ENCODE measurements around the gene PLEKHG5. TPM values are rescaled to one million over a fixed set of nuclear protein-coding genes. Genes with fewer than 3 reads are reported as not detected.

Gene PLEKHG5
- total RNA-seq, 4 donors from 2014 or later = 5.8 to 12.0 (median 8.4) TPM

DNA sequence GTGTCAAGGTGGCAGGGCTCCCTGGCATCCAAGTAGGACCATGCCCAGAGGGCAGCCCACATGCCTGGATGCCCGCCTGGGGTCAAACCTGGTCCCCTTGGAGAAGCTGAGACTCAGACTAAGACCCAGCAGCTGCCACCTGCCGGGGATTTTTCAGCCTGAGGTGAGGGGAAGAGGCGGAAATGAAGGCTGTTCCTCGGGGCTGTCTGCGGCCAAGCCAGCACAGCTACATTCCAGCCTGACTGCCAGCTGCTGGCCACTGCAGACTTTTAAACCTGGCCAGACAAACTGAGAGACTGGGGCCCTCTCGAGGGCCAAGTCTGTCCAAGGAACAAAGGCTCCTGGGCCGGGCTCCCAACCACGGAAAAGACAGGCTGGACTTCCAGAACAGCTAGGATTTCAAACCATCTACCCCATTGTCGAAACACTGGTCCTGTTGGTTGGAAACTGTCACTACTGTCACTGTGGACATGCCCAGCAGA lies 21.9 kb upstream of the PLEKHG5 start:
- WGBS, 2 donors = 59 to 77% methylated on average over 3 to 7 of the region's 9 CpGs
- Histone ChIP-seq H3K27me3 (no peaks in the 10 kb centered on the region), H3K4me1 (no peaks in the 10 kb centered on the region), H3K27ac (no peak overlapping the region), H3K9me3 (no peaks in the 10 kb centered on the region), H3K36me3 (no peaks in the 10 kb centered on the region), H3K4me3 (replicated peaks in 1 of 3) (no peak overlapping the region)
- no peak for DNase-seq
- intact Hi-C loops (cut with DNase I) = no loop called here
- TF ChIP-seq, protein P1, sequence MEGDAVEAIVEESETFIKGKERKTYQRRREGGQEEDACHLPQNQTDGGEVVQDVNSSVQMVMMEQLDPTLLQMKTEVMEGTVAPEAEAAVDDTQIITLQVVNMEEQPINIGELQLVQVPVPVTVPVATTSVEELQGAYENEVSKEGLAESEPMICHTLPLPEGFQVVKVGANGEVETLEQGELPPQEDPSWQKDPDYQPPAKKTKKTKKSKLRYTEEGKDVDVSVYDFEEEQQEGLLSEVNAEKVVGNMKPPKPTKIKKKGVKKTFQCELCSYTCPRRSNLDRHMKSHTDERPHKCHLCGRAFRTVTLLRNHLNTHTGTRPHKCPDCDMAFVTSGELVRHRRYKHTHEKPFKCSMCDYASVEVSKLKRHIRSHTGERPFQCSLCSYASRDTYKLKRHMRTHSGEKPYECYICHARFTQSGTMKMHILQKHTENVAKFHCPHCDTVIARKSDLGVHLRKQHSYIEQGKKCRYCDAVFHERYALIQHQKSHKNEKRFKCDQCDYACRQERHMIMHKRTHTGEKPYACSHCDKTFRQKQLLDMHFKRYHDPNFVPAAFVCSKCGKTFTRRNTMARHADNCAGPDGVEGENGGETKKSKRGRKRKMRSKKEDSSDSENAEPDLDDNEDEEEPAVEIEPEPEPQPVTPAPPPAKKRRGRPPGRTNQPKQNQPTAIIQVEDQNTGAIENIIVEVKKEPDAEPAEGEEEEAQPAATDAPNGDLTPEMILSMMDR (IDR thresholded peaks at IDR 0.05) = no peak
- no peak for TF ChIP-seq POLR2A (IDR thresholded peaks at IDR 0.05)

DNA sequence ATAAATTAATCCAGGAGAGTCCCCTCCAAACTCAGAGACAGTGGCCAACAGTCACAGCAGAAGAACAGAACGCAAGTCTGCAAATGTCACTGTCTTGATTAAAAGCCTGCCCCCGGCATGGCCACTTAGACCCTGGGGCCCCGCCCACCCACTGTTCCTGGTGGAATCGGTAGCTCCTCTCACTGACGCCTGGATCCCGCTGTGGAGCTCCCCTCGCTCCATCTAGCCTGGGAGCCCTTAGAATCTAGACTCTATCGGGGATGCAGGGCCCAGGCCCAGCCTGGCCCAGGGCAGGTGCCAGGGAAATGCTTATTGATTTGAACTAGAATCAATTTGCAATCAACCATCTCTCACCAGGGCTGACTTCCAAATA lies 21.4 kb upstream of the PLEKHG5 start:
- H3K36me3 ChIP-seq = no peaks in the 10 kb centered on the region
- DNase-seq = no peak
- WGBS, 2 donors = 85 to 86% methylated on average over 7 to 8 of the region's 8 CpGs
- intact Hi-C loops (cut with DNase I) = no loop called here
- TF ChIP-seq, protein P1 (IDR thresholded peaks at IDR 0.05) = no peak
- no peak for TF ChIP-seq POLR2A (IDR thresholded peaks at IDR 0.05)
- H3K27me3 ChIP-seq = no peaks in the 10 kb centered on the region
- H3K27ac ChIP-seq = no peak overlapping the region
- no peak overlapping the region for H3K4me3 ChIP-seq (replicated peaks in 1 of 3)
- H3K4me1 ChIP-seq = no peaks in the 10 kb centered on the region
- no peaks in the 10 kb centered on the region for H3K9me3 ChIP-seq

DNA sequence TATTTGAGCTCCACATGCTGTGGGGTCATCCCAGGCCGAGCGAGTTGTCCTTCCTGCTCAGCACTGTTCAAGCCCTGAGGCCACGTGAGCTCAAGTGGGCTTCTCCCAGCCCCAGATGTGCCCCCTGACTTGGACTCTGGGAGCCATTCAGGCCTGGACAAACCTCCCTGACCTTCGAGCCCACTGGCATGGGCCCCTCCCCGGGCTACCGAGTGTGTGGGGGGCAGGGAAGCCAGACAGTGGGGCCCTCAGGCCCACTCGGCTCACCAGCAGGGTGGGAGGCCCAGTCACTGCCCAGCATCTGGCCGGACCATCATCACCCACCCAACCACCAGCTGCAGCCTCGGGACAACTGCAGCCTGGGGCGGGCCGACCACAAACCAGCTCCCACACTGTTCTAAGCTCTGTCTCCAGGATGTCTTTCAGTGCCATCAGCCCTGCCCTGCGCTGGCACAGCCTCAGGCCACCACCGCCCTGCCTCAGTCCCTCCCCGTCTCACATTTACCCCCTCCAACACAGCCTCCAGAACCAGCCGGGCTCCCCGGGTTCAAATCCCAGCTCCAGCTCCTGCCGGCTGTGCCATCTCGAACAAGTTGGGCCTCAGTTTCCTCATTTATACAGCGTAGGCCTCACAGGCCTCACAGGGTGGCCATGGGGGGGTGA lies 20.9 kb upstream of the PLEKHG5 start:
- no peak for TF ChIP-seq POLR2A (IDR thresholded peaks at IDR 0.05)
- TF ChIP-seq, protein P1 (IDR thresholded peaks at IDR 0.05) = no peak
- Histone ChIP-seq H3K9me3 (no peaks in the 10 kb centered on the region), H3K4me1 (no peaks in the 10 kb centered on the region), H3K4me3 (replicated peaks in 1 of 3) (no peak overlapping the region), H3K27me3 (no peaks in the 10 kb centered on the region), H3K27ac (no peak overlapping the region), H3K36me3 (no peaks in the 10 kb centered on the region)
- WGBS, 2 donors = 92 to 94% methylated on average over 13 of the region's 19 CpGs
- no peak for DNase-seq
- intact Hi-C loops (cut with DNase I) = no loop called here

DNA sequence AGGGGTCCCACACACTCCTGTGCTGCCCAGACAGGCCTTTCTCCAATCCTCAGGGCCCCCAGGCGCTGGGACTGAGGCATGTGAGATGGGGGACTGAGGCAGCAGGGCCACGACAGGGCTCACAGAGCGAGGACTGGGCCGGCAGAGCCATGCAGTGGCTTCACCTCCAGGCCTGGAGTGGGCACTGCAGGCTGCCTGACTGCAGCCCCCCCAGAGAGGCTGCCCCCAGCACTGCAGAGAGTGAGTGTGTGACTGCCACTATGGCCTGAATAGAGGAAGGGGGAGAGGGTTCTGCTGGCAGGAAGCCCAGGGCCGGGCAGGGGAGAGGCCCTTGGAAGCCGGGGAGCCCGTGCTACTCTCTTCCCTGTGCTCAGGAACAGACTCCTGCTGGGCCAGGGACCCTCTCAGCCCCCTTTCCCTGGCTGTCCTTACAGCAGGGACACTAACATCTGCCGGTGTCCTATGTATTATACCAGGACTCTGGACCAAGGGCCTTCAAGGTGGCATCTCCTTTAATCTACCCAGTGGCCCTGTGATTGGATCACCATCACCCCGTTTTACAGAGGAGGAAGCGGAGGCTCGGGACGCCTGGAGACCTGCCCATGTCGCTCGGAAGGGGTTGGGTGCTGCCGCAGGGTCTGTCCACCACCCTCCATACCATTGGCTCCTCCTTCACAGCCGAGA lies 20.2 kb upstream of the PLEKHG5 start:
- no peaks in the 10 kb centered on the region for H3K27me3 ChIP-seq
- TF ChIP-seq POLR2A (IDR thresholded peaks at IDR 0.05) = no peak
- TF ChIP-seq, protein P1 (IDR thresholded peaks at IDR 0.05) = no peak
- intact Hi-C loops (cut with DNase I) = no loop called here
- H3K27ac ChIP-seq = no peak overlapping the region
- no peak overlapping the region for H3K4me3 ChIP-seq (replicated peaks in 1 of 3)
- no peaks in the 10 kb centered on the region for H3K9me3 ChIP-seq
- H3K36me3 ChIP-seq = no peaks in the 10 kb centered on the region
- DNase-seq = no peak
- 75 to 82% methylated on average over 12 of the region's 16 CpGs for WGBS, 2 donors
- no peaks in the 10 kb centered on the region for H3K4me1 ChIP-seq

DNA sequence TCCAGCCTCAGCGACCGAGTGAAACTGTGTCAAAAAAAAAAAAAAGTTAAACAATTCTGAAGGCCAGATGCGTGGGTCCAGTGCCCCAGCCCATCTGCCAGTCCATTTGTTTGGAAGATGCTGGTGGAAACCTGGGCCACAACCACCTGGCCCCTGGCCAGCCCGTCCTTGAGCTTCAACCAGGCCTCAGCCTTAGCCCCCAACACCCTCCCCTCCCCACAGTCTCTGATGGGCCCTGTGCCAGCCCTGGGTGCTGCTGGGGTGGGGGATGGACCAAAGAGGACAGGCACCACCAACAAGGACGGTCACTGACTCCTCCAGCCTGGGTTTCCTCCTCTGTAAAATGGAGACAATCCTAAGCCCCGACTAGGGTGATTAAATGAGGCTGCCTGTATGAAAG lies 19.6 kb upstream of the PLEKHG5 start:
- Histone ChIP-seq H3K27me3 (no peaks in the 10 kb centered on the region), H3K36me3 (no peaks in the 10 kb centered on the region), H3K9me3 (no peaks in the 10 kb centered on the region), H3K4me1 (no peaks in the 10 kb centered on the region), H3K4me3 (replicated peaks in 1 of 3) (no peak overlapping the region), H3K27ac (no peak overlapping the region)
- intact Hi-C loops (cut with DNase I) = no loop called here
- WGBS, 2 donors = 65 to 71% methylated on average over 6 of the region's 6 CpGs
- no peak for DNase-seq
- TF ChIP-seq, protein P1 (IDR thresholded peaks at IDR 0.05) = no peak
- TF ChIP-seq POLR2A (IDR thresholded peaks at IDR 0.05) = no peak
